ENCODE results near the gene LRBA.

DNA sequence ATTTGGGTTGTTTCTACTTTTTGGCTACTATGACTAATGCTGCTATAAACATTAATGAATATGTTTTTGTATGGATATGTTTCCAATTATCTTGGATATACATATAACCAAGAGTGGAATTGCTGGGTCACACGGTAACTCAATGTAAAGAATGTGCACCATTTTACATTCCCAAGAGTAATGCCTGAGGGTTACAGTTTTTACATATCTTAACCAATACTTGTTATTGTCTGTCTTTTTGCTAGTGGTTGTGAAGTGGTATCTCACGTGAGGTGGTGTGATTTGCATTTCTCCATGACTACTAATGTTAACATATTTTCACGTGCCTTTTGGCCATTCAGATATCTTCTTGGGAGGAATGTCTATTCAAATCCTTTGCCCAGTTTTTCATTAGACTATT is 633.5 kb downstream of the LRBA start:
- TF ChIP-seq, protein P1, sequence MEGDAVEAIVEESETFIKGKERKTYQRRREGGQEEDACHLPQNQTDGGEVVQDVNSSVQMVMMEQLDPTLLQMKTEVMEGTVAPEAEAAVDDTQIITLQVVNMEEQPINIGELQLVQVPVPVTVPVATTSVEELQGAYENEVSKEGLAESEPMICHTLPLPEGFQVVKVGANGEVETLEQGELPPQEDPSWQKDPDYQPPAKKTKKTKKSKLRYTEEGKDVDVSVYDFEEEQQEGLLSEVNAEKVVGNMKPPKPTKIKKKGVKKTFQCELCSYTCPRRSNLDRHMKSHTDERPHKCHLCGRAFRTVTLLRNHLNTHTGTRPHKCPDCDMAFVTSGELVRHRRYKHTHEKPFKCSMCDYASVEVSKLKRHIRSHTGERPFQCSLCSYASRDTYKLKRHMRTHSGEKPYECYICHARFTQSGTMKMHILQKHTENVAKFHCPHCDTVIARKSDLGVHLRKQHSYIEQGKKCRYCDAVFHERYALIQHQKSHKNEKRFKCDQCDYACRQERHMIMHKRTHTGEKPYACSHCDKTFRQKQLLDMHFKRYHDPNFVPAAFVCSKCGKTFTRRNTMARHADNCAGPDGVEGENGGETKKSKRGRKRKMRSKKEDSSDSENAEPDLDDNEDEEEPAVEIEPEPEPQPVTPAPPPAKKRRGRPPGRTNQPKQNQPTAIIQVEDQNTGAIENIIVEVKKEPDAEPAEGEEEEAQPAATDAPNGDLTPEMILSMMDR (IDR thresholded peaks at IDR 0.05): no peak
- TF ChIP-seq POLR2AphosphoS5 (IDR thresholded peaks at IDR 0.05; ENCODE audit: insufficient read depth in 1 of 2, low read depth in 1 of 2) (no peak), POLR2A (IDR thresholded peaks at IDR 0.05) (no peak)
